Neural progenitor cell (in vitro differentiated cells): Measurements from ENCODE around the gene AGPAT1.

Experiments
- EZH2 ChIP-seq: fragments of 200-600 bp; sonication (generic); IDR thresholded peaks from 2 replicates; pipeline ENCODE4 v1.6.1; 2017; ENCODE audit warnings: antibody characterized with exemption, mild to moderate bottlenecking, moderate library complexity
- EZH2phosphoT487 ChIP-seq: fragments of 200-600 bp; sonication (generic); IDR thresholded peaks from 2 replicates; pipeline ENCODE4 v1.6.1; 2017; ENCODE audit warnings: antibody characterized with exemption
- TF ChIP-seq, protein P1 (sequence below): fragments of 200-600 bp; sonication (generic); IDR thresholded peaks from 2 replicates; pipeline ENCODE4 v1.5.1; 2017; ENCODE audit warnings: antibody characterized with exemption, mild to moderate bottlenecking

DNA sequence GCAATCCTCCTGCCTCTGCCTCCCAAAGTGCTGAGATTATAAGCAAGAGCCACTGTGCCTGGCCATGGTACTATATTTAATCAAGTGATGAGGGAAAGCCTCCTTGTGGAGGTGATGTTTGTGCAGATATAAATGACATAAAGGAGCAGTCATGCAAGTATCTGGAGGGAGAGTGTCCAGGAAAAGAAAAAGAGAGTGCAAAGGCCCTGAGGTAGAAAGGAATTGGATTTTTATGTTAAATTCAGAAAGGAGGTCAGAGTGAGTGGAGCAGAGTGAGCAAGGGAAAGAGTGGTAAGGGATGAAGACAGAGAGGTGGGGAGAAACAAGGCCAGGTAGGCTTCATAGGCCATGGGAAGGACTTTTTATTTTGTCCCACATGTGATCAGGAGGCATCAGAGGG is 38.4 kb downstream of the AGPAT1 start:
- TF ChIP-seq, protein P1, sequence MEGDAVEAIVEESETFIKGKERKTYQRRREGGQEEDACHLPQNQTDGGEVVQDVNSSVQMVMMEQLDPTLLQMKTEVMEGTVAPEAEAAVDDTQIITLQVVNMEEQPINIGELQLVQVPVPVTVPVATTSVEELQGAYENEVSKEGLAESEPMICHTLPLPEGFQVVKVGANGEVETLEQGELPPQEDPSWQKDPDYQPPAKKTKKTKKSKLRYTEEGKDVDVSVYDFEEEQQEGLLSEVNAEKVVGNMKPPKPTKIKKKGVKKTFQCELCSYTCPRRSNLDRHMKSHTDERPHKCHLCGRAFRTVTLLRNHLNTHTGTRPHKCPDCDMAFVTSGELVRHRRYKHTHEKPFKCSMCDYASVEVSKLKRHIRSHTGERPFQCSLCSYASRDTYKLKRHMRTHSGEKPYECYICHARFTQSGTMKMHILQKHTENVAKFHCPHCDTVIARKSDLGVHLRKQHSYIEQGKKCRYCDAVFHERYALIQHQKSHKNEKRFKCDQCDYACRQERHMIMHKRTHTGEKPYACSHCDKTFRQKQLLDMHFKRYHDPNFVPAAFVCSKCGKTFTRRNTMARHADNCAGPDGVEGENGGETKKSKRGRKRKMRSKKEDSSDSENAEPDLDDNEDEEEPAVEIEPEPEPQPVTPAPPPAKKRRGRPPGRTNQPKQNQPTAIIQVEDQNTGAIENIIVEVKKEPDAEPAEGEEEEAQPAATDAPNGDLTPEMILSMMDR, result no peak
- TF ChIP-seq EZH2 (no peak), EZH2phosphoT487 (no peak)
